ENCODE data around the gene CAMK2G. TPM values are rescaled to one million over a fixed set of nuclear protein-coding genes. Genes with fewer than 3 reads are reported as not detected.

Gene CAMK2G
- polyA plus RNA-seq, 3 donors, result 19.8 to 22.6 (median 21.7) TPM

DNA sequence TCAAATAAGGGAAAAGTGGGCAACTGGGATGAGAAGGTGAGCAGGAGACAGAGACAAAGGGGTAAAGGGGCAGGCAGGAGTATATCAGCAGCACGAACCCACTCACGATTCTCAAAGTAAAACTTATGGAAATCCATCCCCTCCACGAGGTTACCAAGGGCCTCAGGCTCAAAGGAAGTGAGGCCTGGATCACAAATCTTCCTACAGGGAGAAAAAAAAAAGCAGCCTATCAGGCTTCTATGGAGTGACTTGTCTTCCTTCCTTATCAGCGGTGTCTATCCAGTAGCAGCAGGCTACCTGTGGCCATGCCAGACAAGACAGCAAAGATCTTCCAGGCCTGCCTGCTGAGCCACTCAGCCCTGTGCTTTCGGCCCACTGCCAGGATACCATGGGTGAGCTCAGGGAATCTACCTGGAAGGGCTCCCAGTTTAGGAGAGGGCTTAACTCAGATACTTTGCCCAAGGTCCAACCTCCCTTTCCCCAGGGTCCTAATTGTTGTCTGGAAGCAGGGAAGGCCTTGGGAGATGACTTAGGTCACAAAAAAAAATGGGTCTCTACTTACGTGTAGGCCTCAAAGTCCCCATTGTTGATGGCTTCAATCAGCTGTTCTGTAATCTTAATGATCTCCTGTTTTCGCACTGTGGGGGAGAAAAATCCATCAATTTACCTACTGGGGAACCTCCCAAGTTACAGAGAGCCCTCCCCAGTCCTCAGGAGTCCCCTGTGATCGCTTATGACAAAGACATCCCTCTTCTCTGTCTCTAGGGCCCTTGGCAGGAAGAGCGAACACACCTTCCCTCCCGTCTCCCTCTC, 57.2 kb downstream of the CAMK2G start:
- DNase-seq (ENCODE audit: low read depth in 3 of 3, low spot score in 2 of 3), result no peak

DNA sequence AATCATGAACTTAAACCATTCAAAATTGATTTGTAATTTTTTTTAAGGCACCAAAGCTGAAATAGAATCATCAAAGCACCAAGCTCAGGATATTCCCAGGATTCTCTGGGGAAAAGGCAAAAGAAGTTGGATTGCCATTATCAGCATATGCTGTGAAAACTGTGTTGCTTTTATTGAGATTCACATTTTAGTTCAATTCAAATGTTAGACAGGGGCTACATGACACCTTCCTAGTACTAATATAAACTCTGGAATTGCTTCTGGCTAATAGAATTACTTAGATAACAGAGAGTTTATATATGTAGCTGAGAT, 58.7 kb downstream of the CAMK2G start:
- no peak for DNase-seq (ENCODE audit: low read depth in 3 of 3, low spot score in 2 of 3)

DNA sequence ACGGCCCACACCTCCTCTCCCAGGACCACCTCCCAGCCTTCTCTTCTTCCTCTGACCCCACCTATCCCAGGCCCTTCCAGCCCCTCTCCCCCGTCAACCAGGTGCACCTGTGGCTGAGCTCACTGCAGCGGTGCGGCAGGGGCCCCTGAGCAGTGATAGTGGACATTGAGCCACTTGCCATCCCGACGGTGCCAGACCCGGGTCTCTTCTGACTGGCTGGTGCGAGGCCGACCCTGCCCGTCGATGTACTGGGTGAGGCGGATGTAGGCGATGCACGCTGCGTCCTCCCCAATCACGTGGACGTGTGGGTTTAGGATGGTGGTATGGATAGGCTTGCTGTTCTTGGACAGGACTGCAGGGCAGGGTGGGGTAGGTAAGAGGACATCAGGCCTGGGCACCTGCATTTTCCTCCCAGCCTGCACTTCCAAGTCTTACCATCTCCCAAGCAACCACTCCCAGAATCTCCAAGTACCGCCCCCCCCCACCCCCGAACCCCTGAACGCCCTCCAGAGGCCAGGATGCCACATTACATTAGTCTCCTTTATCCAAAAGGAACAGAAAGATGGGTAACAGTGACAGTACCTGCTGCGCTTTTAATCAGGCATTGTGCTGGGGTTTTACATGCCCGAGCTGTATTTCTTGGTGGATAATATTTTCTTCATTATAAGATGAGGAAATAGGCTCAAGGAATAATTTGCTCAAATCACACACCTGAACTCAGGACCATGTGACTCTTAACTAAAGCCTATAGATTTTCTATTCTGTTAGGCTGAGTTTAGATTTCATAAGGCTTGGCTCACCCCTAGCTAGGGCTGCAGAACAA, 59.2 kb downstream of the CAMK2G start:
- DNase-seq (ENCODE audit: low read depth in 3 of 3, low spot score in 2 of 3), result no peak

DNA sequence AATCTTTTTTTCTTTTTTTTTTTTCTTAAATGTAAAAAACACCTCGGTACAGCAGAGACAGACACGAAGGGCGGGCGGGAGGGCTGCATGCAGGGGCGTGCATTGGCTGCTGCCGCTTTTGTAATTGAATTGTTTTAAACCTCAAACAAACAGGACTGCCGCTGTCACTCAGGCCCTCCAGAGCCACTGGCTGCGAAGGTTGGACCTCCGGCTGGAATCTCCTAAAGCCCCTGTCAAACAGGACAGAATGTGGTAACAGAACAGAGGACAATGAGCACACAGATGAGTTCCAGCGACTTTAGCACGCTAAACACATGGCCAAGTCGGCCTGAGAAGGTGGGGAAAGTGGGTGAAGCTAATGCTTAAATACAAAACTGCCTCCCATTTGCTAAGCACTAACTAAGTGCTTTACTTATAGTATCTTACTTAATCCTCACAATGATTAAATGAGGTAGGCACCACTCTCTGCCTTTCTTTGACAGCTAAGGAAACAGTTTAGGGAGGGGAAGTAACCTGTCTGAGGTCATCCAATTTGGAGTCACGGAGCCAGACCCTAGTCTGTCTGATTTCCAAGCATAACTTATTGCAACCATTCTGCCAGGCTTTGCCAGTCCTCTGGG, 60.0 kb downstream of the CAMK2G start:
- no peak for DNase-seq (ENCODE audit: low read depth in 3 of 3, low spot score in 2 of 3)

DNA sequence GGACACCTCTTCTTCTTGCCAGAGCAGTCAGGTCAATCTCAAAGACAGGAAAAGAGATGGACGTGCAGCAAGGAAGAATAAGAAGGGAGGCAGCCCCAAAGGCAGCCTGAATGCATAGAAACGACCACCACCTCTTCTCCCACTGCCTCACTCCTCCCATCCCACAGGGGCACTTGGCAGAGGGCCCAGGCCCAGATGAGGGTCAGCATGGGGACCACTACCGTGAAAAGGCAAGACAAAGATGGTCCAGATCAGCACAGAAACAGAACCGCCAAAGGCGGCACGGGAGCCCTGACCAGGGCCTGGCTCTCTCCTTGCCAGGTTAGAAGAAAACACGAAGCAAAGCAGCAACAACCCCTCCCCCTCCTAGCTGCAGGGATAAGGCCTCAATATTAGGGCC, 61.0 kb downstream of the CAMK2G start:
- DNase-seq (ENCODE audit: low read depth in 3 of 3, low spot score in 2 of 3), result no peak

DNA sequence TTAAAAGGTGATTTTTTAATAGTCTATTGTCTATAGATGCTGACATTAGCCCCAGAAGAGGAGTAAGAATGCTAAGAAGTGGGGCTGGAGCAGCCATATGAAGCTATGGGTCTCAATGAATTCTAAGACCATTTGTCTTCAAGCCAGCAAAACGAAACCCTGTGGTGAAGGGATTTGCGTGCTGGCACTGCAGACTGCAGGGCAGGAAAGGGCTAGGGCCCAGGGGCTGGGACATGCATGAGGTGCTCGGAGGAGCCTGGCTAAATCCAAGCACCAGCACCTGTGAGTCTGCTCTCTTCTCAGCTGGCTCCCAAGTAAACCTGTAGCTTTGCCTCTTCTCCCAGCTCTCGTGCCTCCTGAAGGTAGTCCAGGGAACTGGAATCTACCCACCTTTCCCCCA, 61.7 kb downstream of the CAMK2G start:
- DNase-seq (ENCODE audit: low read depth in 3 of 3, low spot score in 2 of 3), result no peak

DNA sequence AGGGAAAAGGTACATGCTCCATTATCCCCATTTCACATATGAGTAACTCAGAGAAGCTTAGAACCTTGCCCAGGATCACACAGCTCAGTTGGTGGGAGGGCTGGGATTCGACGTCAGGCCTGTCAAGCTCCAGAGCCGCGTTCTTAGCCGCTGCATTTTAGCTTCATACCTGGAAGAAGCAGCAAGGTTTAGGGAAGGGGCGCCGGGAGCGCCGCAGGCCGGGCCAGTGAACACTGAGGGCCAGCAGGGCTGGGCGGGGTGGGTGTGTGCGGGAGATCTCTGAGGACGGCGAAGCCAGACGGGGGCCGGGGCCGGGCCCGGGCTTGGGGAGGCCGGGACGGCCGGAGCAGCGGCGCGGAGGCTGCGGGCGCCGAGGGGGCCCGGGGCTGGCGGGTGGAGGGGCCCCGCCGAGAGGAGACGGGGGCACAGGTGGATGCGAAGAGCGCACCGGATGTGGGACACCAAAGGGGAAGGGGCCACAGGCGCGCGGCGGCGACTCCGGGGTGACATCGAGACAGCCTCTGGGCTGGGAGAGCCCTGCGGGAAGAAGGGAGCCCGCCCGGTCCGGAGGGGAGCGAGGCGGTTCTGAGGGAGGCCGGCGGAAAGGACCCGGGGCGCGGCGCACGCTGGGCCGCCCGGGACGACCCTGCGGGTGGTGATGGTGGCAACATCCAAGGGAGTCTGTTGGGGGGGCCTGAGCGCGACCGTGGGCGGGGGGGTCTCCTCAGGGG, 63.5 kb downstream of the CAMK2G start:
- DNase-seq (ENCODE audit: low read depth in 3 of 3, low spot score in 2 of 3), result no peak

DNA sequence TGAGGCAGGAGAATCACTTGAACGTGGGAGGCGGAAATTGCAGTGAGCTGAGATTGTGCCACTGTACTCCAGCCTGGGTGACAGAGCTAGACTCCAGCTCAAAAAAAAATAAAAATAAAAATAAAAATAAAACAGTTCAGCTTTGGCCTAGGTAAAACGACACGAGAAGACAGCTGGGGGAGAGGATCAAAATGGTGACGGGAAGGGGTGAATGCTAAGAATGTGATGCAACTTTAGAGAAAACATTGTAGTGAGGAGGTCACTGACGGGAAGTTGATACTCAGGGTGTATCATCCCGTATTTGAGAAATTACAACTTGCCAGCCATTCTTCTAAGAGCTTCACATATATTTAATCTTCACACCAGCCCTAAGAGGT, 64.0 kb downstream of the CAMK2G start:
- no peak for DNase-seq (ENCODE audit: low read depth in 3 of 3, low spot score in 2 of 3)

DNA sequence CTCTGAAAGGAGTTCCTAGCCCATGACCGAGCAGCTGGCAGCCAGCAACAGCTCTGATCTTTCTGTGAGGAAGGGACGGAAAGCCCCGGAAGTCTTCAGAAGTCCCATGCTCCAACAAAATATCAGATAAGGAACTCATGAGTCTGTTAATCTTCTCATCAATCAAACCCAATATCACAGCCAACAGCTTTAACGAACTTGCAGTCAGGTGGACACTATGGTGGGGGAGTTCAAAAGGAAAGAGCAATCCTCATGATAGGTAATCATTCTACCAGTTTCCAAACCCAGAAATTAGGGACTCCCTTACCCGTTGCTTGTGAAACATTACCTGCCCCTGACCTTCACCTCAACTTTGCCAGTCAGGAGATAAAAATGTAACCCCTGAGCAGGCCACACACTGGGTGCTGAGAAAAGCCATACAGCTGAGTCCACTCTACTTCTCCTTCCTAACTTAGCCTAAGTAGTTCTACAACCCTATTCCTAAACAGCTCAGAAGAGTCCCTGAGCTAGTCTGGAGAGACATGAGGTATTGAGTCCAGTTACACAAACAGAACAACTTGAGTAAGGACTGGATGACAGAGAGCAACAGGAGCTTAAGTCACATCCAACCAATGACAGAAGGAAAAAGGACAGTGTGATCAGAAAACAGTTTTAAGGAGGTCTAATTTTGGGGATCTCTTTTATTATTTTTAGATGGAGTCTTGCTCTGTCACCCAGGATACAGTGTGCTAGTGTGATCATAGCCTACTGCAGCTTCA, 65.1 kb downstream of the CAMK2G start:
- DNase-seq (ENCODE audit: low read depth in 3 of 3, low spot score in 2 of 3), result no peak

DNA sequence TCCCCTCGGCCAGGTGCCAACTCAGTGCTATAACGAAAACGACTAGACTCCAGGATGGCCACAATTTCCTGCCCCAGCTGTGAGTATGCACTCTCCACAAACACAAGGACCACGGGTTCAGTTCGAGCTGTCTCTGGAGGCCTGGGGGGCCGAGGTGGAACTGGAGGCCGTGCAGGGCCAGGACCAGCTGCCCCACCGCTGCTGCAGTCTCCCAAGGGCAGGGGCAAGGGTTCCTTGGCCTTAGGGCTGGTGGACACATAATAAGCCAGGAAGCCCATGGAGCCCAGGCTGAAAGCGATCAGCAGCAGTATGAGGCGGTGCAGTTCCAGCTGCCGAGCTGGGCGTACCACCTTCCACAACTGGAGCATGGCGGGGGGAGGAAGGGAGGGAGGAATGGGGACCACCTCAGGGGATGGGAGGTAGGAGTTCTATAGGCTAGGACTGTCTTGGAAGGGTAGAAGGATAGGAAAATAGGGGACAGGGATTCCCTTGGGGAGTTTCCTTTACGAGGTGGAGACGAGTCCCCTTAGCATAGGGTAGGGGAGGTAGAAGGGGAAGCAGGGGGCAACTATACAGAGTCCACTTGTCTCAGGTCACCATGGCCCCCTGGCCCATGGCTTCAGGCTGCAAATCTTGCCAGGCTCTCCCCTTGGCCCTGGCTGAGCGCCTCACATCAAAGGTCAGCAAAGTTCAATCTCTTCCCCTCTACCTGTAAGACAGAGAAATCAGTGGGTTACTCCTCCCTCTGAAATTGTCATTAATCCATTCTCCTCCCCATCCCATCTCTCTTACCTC, 66.1 kb downstream of the CAMK2G start:
- no peak for DNase-seq (ENCODE audit: low read depth in 3 of 3, low spot score in 2 of 3)

DNA sequence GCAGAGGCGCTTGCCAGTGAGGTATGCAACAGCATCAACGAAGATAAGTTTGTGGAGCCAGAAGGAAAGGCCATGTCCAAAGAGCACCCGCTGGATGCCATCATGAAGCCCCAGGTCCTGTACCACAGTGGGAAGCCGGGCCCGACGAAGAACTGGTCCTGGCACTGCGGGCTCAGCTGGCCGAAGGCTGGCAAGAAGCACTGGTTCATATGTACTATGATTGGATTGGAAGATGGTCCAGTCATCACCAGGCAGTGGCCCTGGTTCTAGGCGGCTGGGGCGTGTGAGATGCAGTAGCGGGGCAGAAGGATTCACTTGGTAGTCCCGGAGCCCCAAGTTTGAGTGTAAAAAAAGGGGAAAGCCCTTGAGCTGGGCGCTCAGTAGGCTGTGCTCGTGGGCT, 66.9 kb downstream of the CAMK2G start:
- no peak for DNase-seq (ENCODE audit: low read depth in 3 of 3, low spot score in 2 of 3)

DNA sequence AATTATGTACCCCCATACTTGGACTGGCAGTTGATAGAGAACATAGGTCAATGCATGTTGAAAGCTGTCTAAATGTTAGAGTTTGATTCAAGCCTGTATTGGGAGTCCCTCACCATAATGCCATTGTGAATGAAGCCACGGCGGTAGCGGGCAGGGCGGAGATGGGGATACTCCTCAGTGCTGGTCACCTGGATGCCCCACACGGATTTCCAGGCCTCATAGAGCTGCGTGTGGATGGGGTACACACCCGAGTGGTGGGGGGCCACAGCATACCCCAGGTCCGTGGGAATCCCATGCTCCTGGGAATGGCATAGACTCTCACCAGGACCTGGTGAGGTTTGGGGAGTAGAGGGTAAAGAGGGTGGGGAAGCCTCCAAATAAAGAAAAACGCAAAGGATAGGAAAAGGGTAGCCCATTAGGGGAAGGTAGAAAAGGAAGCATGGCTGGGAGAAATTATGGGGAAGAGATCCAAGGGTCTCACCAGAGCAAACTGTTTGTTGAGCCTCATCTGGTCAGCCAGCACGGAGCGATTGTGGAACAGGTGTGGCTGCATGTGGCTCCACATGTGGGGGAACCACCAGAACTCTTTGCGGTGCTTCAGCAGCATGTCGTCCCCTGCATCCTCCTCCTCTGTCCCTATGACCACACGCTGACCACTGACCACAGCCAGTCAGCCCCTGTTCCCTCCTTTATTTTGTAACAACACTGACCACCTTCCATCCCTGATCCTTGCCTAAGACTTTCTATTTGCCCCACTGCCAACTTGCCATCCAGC, 68.0 kb downstream of the CAMK2G start:
- DNase-seq (ENCODE audit: low read depth in 3 of 3, low spot score in 2 of 3), result no peak

DNA sequence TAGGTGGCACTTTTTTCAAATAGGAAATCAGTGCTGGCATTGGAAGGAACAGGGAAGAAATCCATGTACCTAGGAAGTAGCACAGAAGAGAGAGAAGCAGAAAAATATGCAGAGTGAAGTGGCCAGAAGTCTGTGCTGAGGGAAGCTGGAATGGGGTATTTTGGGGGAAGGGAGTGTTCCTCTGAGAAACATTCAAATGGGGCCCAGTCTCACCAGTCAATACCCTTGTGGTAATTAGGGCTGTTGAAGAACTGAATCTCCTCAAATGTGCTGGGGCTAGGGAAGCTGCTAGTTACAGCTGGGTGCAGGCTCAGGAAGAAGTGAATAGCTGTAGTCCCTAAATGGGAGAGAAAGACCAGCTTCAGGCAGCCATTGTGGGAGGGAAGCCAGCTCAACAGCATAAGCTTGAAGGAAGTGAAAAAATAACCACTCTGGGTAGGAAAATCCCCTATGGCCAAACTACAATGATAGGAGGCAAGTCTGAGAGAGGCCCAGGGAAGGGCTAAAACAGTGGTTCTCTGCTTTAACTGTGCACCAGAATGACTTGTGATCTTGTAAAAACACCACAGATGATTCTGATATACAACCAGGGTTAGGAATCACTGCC, 70.6 kb downstream of the CAMK2G start:
- no peak for DNase-seq (ENCODE audit: low read depth in 3 of 3, low spot score in 2 of 3)

DNA sequence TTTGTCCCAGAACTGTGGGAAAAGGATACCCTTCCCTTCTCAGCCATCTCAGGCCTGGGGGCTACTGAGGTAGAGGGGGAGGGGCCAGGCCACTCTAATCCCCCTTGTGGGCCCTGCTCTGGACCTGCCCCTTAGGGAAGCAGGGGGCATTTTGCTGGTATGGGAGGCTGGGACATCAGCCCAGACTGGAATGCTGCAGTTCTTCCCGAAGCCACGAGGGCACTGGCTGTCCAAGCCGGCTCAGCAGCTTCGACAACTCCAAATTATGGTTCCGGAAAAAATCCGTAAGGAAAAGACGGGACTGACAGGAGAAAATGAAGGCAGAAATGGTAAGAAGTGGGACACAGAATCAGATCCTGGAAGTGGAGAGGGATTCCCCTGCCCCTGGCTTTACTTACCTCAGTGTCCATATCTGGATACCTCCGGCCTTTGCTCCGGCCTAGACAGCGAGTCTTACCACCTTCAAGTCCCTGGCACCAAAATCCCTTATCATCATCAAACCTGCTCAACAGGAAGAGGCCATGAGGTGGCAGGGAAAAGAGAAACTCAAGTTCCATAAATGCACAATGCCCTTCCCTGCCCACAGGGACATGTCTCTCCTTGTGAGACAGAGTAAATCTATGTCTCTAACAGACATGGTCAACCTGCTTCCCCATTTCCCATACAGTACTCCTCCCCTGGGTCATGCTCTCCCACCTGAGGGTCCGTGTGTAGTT, 71.9 kb downstream of the CAMK2G start:
- DNase-seq (ENCODE audit: low read depth in 3 of 3, low spot score in 2 of 3), result no peak

DNA sequence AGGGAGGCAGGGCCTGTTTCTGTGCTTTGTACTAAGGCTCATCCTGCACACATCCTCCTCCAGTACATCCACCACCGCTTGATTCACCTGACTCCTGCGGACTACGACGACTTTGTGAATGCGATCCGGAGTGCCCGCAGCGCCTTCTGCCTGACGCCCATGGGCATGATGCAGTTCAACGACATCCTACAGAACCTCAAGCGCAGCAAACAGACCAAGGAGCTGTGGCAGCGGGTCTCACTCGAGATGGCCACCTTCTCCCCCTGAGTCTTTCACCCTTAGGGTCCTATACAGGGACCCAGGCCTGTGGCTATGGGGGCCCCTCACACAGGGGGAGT, 73.1 kb downstream of the CAMK2G start:
- DNase-seq (ENCODE audit: low read depth in 3 of 3, low spot score in 2 of 3), result no peak

DNA sequence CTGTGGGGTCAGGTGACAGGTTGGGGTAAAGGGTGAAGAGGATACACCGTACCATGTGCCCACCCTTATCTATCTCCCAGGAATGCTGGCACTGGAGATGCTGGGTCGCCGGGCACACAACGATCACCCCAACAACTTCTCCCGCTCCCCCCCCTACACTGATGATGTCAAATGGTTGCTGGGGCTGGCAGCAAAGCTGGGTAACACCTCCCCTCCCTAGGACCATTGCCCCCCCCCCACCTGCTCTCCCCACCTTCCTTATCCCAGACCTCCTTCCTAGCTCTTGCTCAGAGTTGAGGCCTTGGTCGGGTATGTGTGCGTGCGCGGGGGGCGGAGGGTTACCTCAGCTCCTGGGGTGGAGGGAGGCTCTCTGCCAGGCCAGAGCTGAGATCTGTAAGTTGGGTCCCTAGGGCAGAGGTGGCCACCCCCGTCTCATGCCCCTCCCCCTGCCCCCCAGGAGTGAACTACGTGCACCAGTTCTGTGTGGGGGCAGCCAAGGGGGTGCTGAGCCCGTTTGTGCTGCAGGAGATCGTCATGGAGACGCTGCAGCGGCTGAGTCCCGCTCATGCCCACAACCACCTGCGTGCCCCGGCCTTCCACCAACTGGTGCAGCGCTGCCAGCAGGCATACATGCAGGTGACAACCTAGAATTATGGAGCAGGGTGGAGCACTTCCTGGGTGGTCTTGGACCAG, 73.6 kb downstream of the CAMK2G start:
- no peak for DNase-seq (ENCODE audit: low read depth in 3 of 3, low spot score in 2 of 3)

DNA sequence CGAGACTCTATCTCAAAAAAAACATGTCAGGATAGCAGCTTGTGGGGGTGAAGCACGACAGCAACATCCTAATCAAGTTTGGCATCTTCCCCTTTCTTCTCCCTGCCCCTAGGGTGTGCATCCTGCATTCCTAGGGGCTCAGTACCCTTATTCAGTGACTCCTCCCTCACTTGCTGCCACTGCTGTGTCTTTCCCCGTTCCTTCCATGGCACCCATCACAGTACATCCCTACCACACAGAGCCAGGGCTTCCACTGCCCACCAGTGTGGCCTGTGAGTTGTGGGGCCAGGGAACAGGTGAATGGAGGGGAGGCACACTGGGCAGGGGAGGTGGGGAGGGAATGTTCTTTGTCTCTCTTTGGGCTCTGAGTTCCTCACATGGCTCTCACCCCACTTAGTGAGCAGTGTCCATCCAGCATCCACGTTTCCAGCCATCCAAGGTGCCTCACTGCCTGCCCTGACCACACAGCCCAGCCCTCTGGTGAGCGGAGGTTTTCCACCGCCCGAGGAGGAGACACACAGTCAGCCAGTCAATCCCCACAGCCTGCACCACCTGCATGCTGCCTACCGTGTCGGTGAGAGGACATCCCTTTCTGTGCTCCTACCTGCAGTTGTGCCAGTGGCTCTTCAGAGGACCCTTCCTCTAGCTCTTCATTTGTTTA, 74.3 kb downstream of the CAMK2G start:
- DNase-seq (ENCODE audit: low read depth in 3 of 3, low spot score in 2 of 3), result no peak

Measured in right renal cortex interstitium (tissue), 3 donors.